ENCODE results near the gene MANSC1. TPM values are rescaled to one million over a fixed set of nuclear protein-coding genes. Genes with fewer than 3 reads are reported as not detected.

MANSC1 gene
- total and polyA plus RNA-seq, 9 of the 15 experiments (the other 6 are each of a cell fraction or from before 2014, with no cell fraction given), result 0.76 to 8.6 (median 3.1) TPM

GRCh38 chr12:12398026-12398859 lies 48.2 kb upstream of the MANSC1 start (continued):
- TF ChIP-seq, protein P1, sequence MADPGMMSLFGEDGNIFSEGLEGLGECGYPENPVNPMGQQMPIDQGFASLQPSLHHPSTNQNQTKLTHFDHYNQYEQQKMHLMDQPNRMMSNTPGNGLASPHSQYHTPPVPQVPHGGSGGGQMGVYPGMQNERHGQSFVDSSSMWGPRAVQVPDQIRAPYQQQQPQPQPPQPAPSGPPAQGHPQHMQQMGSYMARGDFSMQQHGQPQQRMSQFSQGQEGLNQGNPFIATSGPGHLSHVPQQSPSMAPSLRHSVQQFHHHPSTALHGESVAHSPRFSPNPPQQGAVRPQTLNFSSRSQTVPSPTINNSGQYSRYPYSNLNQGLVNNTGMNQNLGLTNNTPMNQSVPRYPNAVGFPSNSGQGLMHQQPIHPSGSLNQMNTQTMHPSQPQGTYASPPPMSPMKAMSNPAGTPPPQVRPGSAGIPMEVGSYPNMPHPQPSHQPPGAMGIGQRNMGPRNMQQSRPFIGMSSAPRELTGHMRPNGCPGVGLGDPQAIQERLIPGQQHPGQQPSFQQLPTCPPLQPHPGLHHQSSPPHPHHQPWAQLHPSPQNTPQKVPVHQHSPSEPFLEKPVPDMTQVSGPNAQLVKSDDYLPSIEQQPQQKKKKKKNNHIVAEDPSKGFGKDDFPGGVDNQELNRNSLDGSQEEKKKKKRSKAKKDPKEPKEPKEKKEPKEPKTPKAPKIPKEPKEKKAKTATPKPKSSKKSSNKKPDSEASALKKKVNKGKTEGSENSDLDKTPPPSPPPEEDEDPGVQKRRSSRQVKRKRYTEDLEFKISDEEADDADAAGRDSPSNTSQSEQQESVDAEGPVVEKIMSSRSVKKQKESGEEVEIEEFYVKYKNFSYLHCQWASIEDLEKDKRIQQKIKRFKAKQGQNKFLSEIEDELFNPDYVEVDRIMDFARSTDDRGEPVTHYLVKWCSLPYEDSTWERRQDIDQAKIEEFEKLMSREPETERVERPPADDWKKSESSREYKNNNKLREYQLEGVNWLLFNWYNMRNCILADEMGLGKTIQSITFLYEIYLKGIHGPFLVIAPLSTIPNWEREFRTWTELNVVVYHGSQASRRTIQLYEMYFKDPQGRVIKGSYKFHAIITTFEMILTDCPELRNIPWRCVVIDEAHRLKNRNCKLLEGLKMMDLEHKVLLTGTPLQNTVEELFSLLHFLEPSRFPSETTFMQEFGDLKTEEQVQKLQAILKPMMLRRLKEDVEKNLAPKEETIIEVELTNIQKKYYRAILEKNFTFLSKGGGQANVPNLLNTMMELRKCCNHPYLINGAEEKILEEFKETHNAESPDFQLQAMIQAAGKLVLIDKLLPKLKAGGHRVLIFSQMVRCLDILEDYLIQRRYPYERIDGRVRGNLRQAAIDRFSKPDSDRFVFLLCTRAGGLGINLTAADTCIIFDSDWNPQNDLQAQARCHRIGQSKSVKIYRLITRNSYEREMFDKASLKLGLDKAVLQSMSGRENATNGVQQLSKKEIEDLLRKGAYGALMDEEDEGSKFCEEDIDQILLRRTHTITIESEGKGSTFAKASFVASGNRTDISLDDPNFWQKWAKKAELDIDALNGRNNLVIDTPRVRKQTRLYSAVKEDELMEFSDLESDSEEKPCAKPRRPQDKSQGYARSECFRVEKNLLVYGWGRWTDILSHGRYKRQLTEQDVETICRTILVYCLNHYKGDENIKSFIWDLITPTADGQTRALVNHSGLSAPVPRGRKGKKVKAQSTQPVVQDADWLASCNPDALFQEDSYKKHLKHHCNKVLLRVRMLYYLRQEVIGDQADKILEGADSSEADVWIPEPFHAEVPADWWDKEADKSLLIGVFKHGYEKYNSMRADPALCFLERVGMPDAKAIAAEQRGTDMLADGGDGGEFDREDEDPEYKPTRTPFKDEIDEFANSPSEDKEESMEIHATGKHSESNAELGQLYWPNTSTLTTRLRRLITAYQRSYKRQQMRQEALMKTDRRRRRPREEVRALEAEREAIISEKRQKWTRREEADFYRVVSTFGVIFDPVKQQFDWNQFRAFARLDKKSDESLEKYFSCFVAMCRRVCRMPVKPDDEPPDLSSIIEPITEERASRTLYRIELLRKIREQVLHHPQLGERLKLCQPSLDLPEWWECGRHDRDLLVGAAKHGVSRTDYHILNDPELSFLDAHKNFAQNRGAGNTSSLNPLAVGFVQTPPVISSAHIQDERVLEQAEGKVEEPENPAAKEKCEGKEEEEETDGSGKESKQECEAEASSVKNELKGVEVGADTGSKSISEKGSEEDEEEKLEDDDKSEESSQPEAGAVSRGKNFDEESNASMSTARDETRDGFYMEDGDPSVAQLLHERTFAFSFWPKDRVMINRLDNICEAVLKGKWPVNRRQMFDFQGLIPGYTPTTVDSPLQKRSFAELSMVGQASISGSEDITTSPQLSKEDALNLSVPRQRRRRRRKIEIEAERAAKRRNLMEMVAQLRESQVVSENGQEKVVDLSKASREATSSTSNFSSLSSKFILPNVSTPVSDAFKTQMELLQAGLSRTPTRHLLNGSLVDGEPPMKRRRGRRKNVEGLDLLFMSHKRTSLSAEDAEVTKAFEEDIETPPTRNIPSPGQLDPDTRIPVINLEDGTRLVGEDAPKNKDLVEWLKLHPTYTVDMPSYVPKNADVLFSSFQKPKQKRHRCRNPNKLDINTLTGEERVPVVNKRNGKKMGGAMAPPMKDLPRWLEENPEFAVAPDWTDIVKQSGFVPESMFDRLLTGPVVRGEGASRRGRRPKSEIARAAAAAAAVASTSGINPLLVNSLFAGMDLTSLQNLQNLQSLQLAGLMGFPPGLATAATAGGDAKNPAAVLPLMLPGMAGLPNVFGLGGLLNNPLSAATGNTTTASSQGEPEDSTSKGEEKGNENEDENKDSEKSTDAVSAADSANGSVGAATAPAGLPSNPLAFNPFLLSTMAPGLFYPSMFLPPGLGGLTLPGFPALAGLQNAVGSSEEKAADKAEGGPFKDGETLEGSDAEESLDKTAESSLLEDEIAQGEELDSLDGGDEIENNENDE (IDR thresholded peaks at IDR 0.05; ENCODE audit: low read depth, low read length), result no peak
- TF ChIP-seq NRF1 (conservative IDR thresholded peaks at IDR 0.05 in 1 of 2, IDR thresholded peaks at IDR 0.05 in 1 of 2) (no peak), SFPQ (IDR thresholded peaks at IDR 0.05; ENCODE audit: low read depth, low read length) (no peak), PHTF2 (CRISPR knock-in tag; IDR thresholded peaks at IDR 0.05) (no peak), ZNF589 (CRISPR knock-in tag; IDR thresholded peaks at IDR 0.05; ENCODE audit: low read depth) (no peak), KAT7 (CRISPR knock-in tag; IDR thresholded peaks at IDR 0.05; ENCODE audit: borderline replicate concordance) (no peak)
- TF ChIP-seq, protein P2, sequence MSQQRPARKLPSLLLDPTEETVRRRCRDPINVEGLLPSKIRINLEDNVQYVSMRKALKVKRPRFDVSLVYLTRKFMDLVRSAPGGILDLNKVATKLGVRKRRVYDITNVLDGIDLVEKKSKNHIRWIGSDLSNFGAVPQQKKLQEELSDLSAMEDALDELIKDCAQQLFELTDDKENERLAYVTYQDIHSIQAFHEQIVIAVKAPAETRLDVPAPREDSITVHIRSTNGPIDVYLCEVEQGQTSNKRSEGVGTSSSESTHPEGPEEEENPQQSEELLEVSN (IDR thresholded peaks at IDR 0.05; ENCODE audit: borderline replicate concordance in 1 of 2, extremely low read depth in 1 of 2, insufficient read depth in 1 of 2, insufficient read length in 1 of 2, low read depth in 1 of 2, low read length in 1 of 2, poor library complexity in 1 of 2, severe bottlenecking in 1 of 2), result no peak
- TF ChIP-seq, protein P3, sequence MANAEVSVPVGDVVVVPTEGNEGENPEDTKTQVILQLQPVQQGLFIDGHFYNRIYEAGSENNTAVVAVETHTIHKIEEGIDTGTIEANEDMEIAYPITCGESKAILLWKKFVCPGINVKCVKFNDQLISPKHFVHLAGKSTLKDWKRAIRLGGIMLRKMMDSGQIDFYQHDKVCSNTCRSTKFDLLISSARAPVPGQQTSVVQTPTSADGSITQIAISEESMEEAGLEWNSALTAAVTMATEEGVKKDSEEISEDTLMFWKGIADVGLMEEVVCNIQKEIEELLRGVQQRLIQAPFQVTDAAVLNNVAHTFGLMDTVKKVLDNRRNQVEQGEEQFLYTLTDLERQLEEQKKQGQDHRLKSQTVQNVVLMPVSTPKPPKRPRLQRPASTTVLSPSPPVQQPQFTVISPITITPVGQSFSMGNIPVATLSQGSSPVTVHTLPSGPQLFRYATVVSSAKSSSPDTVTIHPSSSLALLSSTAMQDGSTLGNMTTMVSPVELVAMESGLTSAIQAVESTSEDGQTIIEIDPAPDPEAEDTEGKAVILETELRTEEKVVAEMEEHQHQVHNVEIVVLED (CRISPR knock-in tag; IDR thresholded peaks at IDR 0.05), result no peak

Data from K562 (cell line).